Colonic mucosa (tissue), 4 donors: ENCODE measurements around the gene GNGT1. TPM values are rescaled to one million over a fixed set of nuclear protein-coding genes. Genes with fewer than 3 reads are reported as not detected.
A peak's percentile ranks its signal among the peaks of the same experiment; 100 is the strongest.

Experiments used
- DNase-seq: peaks from one replicate; pipeline ENCODE4 v3.0.0-alpha.2; 2020
- H3K27ac ChIP-seq: fragments of 200-600 bp; one replicate; pipeline ENCODE4 v1.8.0; 2021
- H3K27me3 ChIP-seq: fragments of 200-600 bp; one replicate; pipeline ENCODE4 v1.8.0; 2021
- H3K36me3 ChIP-seq: fragments of 200-600 bp; one replicate; pipeline ENCODE4 v1.8.0; 2021
- H3K4me1 ChIP-seq: fragments of 200-600 bp; one replicate; pipeline ENCODE4 v1.8.0; 2021; ENCODE audit warnings: mild to moderate bottlenecking
- H3K4me3 ChIP-seq: fragments of 200-600 bp; one replicate; pipeline ENCODE4 v1.8.0; 2021
- H3K9ac ChIP-seq, 2 donors: one replicate each; pipeline ENCODE4 v1.7.0; 2013; ENCODE audit warnings: control low read depth in 2 of 2, low read depth in 2 of 2, low read length in 2 of 2
- H3K9me3 ChIP-seq: fragments of 200-600 bp; one replicate; pipeline ENCODE4 v1.8.0; 2021
- intact Hi-C: fragments of 100-400 bp; cut with DNase I; formaldehyde crosslinking; loops from one replicate; pipeline ENCODE4 v1.14.1; 2022
- total RNA-seq, 2 donors: library from RNA; stranded (reverse); fragmentation: NEBNext Ultra II Directional in 1 of 2; extraction: Animal tissue kit (Norgen Biotek cat#: 25700) in 1 of 2; gene quantifications; one replicate each; pipeline ENCODE4 v1.2.1, GENCODE V29; 2021
- TF ChIP-seq, protein P1 (sequence below): fragments of 200-600 bp; IDR thresholded peaks from one replicate; pipeline ENCODE4 v1.8.0; 2022; ENCODE audit warnings: antibody characterized with exemption, mild to moderate bottlenecking
- donor health status: healthy.
- donor health status: DM: no; HTN: no; CAD: no.
- donor health status: DM: no; HTN: no; CAD: no.

Gene GNGT1
- total RNA-seq, 2 donors from 2014 or later, result not detected

DNA sequence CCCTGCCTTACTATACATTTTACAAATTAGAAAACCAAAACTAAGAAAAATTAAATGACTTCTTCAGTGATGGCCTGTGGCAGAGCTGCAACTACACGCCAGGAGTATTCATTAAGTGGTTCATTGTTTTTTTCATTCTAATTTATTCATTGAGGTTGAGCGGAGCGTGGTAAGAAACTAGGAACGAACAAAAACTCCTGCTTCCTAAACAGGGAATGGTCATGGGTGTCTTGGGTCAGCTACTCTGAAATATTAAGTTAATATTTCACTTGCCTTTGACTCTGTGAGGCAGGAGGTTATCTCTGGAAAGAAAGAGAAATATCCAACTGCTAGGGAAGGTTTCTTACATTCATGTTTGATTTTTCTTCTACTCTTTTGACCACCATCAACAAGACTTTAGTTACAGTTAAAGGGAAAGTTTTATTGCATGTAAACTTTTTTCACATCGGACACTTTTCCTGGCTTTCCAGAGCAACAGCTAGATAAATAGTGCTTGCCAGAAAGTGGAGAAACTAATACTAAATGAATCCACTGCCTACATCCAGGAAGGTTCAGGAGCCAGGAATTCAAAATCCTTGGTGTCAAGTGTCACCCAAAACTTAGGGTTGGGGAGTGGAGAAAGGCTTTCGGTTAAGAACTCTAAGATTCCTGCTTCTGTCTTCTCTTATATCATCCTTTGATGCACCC is 14.3 kb downstream of the GNGT1 start:
- TF ChIP-seq, protein P1, sequence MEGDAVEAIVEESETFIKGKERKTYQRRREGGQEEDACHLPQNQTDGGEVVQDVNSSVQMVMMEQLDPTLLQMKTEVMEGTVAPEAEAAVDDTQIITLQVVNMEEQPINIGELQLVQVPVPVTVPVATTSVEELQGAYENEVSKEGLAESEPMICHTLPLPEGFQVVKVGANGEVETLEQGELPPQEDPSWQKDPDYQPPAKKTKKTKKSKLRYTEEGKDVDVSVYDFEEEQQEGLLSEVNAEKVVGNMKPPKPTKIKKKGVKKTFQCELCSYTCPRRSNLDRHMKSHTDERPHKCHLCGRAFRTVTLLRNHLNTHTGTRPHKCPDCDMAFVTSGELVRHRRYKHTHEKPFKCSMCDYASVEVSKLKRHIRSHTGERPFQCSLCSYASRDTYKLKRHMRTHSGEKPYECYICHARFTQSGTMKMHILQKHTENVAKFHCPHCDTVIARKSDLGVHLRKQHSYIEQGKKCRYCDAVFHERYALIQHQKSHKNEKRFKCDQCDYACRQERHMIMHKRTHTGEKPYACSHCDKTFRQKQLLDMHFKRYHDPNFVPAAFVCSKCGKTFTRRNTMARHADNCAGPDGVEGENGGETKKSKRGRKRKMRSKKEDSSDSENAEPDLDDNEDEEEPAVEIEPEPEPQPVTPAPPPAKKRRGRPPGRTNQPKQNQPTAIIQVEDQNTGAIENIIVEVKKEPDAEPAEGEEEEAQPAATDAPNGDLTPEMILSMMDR, result no peak
- no peaks in the 10 kb centered on the region for H3K4me1 ChIP-seq
- H3K4me3 ChIP-seq, result no peak overlapping the region
- intact Hi-C loops, result no loop called here
- no peaks in the 10 kb centered on the region for H3K9me3 ChIP-seq
- peak overlapping the region; percentile 71 for H3K27ac ChIP-seq
- DNase-seq, result no peak
- H3K27me3 ChIP-seq, result no peaks in the 10 kb centered on the region
- no peak overlapping the region for H3K9ac ChIP-seq
- no peaks in the 10 kb centered on the region for H3K36me3 ChIP-seq

GRCh38 chr7:93921186-93921585 is 14.8 kb downstream of the GNGT1 start:
- TF ChIP-seq, protein P1, result no peak
- no peak for DNase-seq
- Histone ChIP-seq H3K9me3 (no peaks in the 10 kb centered on the region), H3K27ac (peak overlapping the region; percentile 71), H3K4me3 (peak overlapping the region; percentile 44), H3K4me1 (no peaks in the 10 kb centered on the region), H3K27me3 (no peaks in the 10 kb centered on the region), H3K9ac (peak overlapping the region in 1 of 2 donors; percentile 76), H3K36me3 (no peaks in the 10 kb centered on the region)
- intact Hi-C loops, result no loop called here

DNA sequence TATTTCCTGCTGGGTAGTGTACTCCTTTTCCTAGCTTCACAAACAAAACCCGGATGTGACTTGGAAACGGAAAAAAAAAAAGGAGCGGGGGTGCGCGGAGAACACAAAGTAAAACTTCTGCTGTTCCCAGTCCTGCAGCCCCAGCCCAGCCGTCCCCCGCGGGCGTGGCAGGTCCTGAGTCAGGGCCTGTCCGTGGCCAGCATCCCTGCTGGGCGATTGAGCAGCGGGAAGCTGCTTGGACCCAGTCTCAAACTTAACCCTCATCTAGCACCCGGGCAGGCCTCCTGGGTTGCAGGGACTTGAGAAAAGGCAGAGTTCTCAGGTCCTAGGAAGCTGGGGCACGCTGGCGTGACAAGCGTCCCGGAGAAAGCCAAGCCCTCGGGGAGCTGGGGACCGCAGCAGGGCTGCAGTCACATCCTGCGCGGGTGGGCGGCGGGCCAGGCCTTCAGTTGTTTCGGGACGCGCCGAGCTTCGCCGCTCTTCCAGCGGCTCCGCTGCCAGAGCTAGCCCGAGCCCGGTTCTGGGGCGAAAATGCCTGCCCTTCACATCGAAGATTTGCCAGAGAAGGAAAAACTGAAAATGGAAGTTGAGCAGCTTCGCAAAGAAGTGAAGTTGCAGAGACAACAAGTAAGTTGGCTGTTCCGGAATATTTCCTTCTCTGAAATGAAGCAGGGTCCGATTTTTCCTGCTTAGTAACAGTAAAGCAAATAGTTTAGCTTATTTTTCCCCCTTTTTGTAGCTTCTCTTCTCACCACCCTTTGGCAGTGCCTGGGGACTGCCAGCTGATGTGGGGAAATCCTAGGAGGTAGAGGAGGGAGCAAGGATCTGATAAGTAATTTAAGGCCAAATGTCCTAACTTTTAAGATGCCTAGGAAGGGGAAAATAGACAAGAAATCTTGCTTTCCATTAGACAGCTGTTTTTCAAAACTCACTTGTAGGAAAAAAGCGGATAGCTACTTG is 15.5 kb downstream of the GNGT1 start, which contains the start of gene GNG11:
Gene GNG11 (plus strand): TSS at position 129 of the 960 bp plus-strand sequence. CDS start 403 bp downstream, at position 532.
- intact Hi-C loops, result no loop called here

DNA sequence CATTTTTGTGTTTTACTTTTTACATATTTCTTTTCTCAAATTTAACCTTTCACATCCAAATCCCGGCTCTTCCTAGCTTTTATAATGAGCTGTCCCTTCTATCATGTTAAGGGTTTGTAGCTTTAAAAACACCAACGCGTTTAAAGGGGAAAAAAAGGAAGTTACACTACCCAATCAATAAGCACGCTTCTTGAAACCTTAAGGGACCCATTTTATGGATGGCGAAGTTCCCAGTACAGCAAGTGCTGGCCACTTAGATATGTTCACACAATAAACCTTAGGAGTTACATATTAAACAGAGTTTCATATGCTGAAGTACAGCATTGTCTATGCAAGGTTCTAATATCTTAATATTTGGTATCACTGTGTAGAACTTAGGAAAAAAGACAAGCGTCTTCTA is 16.9 kb downstream of the GNGT1 start:
- Histone ChIP-seq H3K4me3 (no peak overlapping the region), H3K9ac (no peak overlapping the region), H3K4me1 (no peaks in the 10 kb centered on the region), H3K9me3 (no peaks in the 10 kb centered on the region), H3K27me3 (no peaks in the 10 kb centered on the region), H3K27ac (peak overlapping the region; percentile 71), H3K36me3 (no peaks in the 10 kb centered on the region)
- no peak for DNase-seq
- TF ChIP-seq, protein P1, result no peak
- intact Hi-C loops, result no loop called here

More for the DNA sequence above, 15.5 kb downstream of the GNGT1 start, which contains the start of gene GNG11:
- Histone ChIP-seq H3K9ac (peak within 1 kb of the TSS; percentile 21 to 76), H3K27me3 (no peaks in the 10 kb centered on the region), H3K4me3 (peak within 1 kb of the TSS; percentile 44), H3K36me3 (no peaks in the 10 kb centered on the region), H3K27ac (peak within 1 kb of the TSS; percentile 71), H3K4me1 (no peaks in the 10 kb centered on the region), H3K9me3 (no peaks in the 10 kb centered on the region)
- peak; percentile 35 for DNase-seq
- TF ChIP-seq, protein P1, result no peak

DNA sequence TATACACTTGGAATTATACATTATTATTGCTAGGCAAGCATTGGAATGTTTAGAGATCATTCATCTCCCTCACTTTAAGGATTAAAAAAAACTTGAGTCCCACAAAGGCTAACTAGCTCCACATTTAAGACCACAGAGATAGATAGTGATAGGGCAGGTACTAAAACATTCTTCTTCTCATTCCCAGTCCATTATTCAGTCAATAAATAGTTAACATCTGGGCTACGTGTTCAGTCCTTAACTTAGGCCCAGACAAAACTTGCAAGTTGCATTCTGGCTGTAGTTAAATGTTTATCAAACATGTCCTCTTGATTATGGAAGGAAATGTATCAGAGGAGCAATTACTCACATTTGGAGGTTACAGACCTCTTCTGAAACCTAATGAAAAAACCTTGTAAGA is 17.6 kb downstream of the GNGT1 start:
- intact Hi-C loops, result no loop called here
- peak overlapping the region in 1 of 2 donors; percentile 6 for H3K9ac ChIP-seq
- peak overlapping the region; percentile 71 for H3K27ac ChIP-seq

More for the DNA sequence above, 17.6 kb downstream of the GNGT1 start:
- Histone ChIP-seq H3K36me3 (no peaks in the 10 kb centered on the region), H3K27me3 (no peaks in the 10 kb centered on the region), H3K4me1 (no peaks in the 10 kb centered on the region), H3K4me3 (no peak overlapping the region), H3K9me3 (no peaks in the 10 kb centered on the region)
- DNase-seq, result no peak
- TF ChIP-seq, protein P1, result no peak
